CD14-positive monocyte (primary cell): ENCODE results near the gene FANCL. TPM values are rescaled to one million over a fixed set of nuclear protein-coding genes. Genes with fewer than 3 reads are reported as not detected.
A peak's percentile ranks its signal among the peaks of the same experiment; 100 is the strongest.

Experiments used
- DNase-seq, 3 donors: peaks; one replicate each; pipeline ENCODE4 v3.0.0-alpha.2; 2011 to 2022
- H2AFZ ChIP-seq: 2 replicates; pipeline ENCODE4 v1.6.0; 2012; ENCODE audit warnings: mild to moderate bottlenecking, low read depth, low read length, inconsistent platforms; ENCODE audit not compliant: insufficient read depth, poor library complexity, severe bottlenecking
- H3K27ac ChIP-seq, 2 donors: 1 replicate in 1 of 2; 2 replicates in 1 of 2; pipeline ENCODE4 v1.5.1; 2012 to 2013; ENCODE audit warnings: low read length in 2 of 2, control low read depth in 1 of 2, inconsistent platforms in 1 of 2, low read depth in 1 of 2, mild to moderate bottlenecking in 1 of 2
- H3K27me3 ChIP-seq, 2 donors: one replicate each; pipeline versions ENCODE4 v1.6.0 to v1.6.1; 2011 to 2013; ENCODE audit warnings: low read length in 2 of 2; ENCODE audit not compliant: control insufficient read depth in 2 of 2, insufficient read depth in 2 of 2
- H3K36me3 ChIP-seq, 2 donors: replicated peaks in 1 of 2; 1 replicate in 1 of 2; 2 replicates in 1 of 2; pipeline versions ENCODE4 v1.5.1 to v1.6.1; 2012 to 2013; ENCODE audit warnings: low read length in 2 of 2, control low read depth in 1 of 2, inconsistent platforms in 1 of 2, mild to moderate bottlenecking in 1 of 2; ENCODE audit not compliant: insufficient read depth in 2 of 2, control insufficient read depth in 1 of 2
- H3K4me1 ChIP-seq, 2 donors: 1 replicate in 1 of 2; 2 replicates in 1 of 2; pipeline versions ENCODE4 v1.5.1 to v1.6.1; 2012 to 2013; ENCODE audit warnings: low read length in 2 of 2, control low read depth in 1 of 2, inconsistent platforms in 1 of 2, mild to moderate bottlenecking in 1 of 2, moderate library complexity in 1 of 2; ENCODE audit not compliant: insufficient read depth in 2 of 2, control insufficient read depth in 1 of 2
- H3K4me2 ChIP-seq: replicated peaks from 2 replicates; pipeline ENCODE3; 2012; ENCODE audit warnings: low read length, moderate library complexity, mild to moderate bottlenecking; ENCODE audit not compliant: poor library complexity, severe bottlenecking; ENCODE audit errors: extremely low read depth
- H3K4me3 ChIP-seq, 3 experiments: fragments of 200-600 bp in 1 of 3; sonication (generic) in 1 of 3; replicated peaks in 1 of 3; 1 replicate in 2 of 3; 2 replicates in 1 of 3; pipeline ENCODE4 v1.5.1; 2011 to 2013; ENCODE audit warnings: low read length in 3 of 3, mild to moderate bottlenecking in 3 of 3, control low read depth in 2 of 3, low read depth in 2 of 3, inconsistent platforms in 1 of 3, moderate library complexity in 1 of 3
- H3K79me2 ChIP-seq: 2 replicates; pipeline ENCODE4 v1.6.0; 2012; ENCODE audit warnings: mild to moderate bottlenecking, control low read depth, inconsistent platforms, low read length, moderate library complexity; ENCODE audit not compliant: insufficient read depth
- H3K9ac ChIP-seq: 2 replicates; pipeline ENCODE4 v1.6.0; 2017; ENCODE audit warnings: low read length, mild to moderate bottlenecking; ENCODE audit not compliant: insufficient read depth, poor library complexity, severe bottlenecking
- H3K9me3 ChIP-seq, 2 donors: replicated peaks in 1 of 2; 1 replicate in 1 of 2; 2 replicates in 1 of 2; pipeline versions ENCODE4 v1.5.1 to v1.6.1; 2012 to 2013; ENCODE audit warnings: low read length in 2 of 2, control low read depth in 1 of 2; ENCODE audit not compliant: control insufficient read depth in 1 of 2, insufficient read depth in 1 of 2
- H4K20me1 ChIP-seq: 2 replicates; pipeline ENCODE4 v1.6.0; 2012; ENCODE audit warnings: mild to moderate bottlenecking, low read length, control low read depth, moderate library complexity; ENCODE audit not compliant: insufficient read depth
- H3K27ac Mint-ChIP-seq, 7 donors: one replicate each; pipeline ENCODE4 v1.8.0; 2020; ENCODE audit warnings: mild to moderate bottlenecking in 7 of 7, mixed read lengths in 7 of 7, moderate library complexity in 6 of 7, inconsistent platforms in 2 of 7
- H3K27me3 Mint-ChIP-seq, 3 donors: one replicate each; pipeline ENCODE4 v1.8.0; 2021 to 2022; ENCODE audit warnings: low read depth in 3 of 3, mild to moderate bottlenecking in 3 of 3, mixed read lengths in 3 of 3, moderate library complexity in 3 of 3, inconsistent platforms in 1 of 3
- H3K36me3 Mint-ChIP-seq, 2 donors: one replicate each; pipeline ENCODE4 v1.8.0; 2020; ENCODE audit warnings: mixed read lengths in 2 of 2, inconsistent platforms in 1 of 2, mild to moderate bottlenecking in 1 of 2
- H3K4me1 Mint-ChIP-seq: one replicate; pipeline ENCODE4 v1.8.0; 2020; ENCODE audit warnings: mild to moderate bottlenecking, mixed read lengths
- H3K4me3 Mint-ChIP-seq, 2 donors: one replicate each; pipeline ENCODE4 v1.8.0; 2020; ENCODE audit warnings: mild to moderate bottlenecking in 2 of 2, mixed read lengths in 2 of 2, moderate library complexity in 1 of 2
- H3K9me3 Mint-ChIP-seq, 7 donors: one replicate each; pipeline ENCODE4 v1.8.0; 2020 to 2022; ENCODE audit warnings: mixed read lengths in 7 of 7, mild to moderate bottlenecking in 6 of 7, moderate library complexity in 6 of 7, inconsistent platforms in 2 of 7
- WGBS: methylation state at CpG from one replicate; pipeline ENCODE4 v1.1.5; 2013; ENCODE audit warnings: missing lambda C conversion rate; ENCODE audit not compliant: insufficient coverage; 5-methylcytosine and 5-hydroxymethylcytosine counted together
- intact Hi-C, 2 donors: fragments of 100-400 bp; cut with micrococcal nuclease; formaldehyde crosslinking; loops; one replicate each; pipeline versions ENCODE4 v1.15.0 to v1.15.1; 2023
- polyA plus RNA-seq, 3 donors: library from polyadenylated mRNA; depleted of rRNA in 1 of 3; unstranded in 2 of 3; stranded (reverse) in 1 of 3; fragments of 300-500 nt in 2 of 3; fragments of >200 nt in 1 of 3; fragmentation: Illumina TruSeq in 2 of 3; gene quantifications; 1 replicate in 2 of 3; 2 replicates in 1 of 3; pipeline ENCODE4 v1.2.3, GENCODE V29; 2012 to 2021
- TF ChIP-seq, protein P1 (sequence below): fragments of 200-600 bp; IDR thresholded peaks from one replicate; pipeline ENCODE4 v1.8.0; 2022; ENCODE audit warnings: antibody characterized with exemption, mild to moderate bottlenecking

The FANCL gene
- polyA plus RNA-seq, 3 donors: 2.2 to 2.6 (median 2.5) TPM

DNA sequence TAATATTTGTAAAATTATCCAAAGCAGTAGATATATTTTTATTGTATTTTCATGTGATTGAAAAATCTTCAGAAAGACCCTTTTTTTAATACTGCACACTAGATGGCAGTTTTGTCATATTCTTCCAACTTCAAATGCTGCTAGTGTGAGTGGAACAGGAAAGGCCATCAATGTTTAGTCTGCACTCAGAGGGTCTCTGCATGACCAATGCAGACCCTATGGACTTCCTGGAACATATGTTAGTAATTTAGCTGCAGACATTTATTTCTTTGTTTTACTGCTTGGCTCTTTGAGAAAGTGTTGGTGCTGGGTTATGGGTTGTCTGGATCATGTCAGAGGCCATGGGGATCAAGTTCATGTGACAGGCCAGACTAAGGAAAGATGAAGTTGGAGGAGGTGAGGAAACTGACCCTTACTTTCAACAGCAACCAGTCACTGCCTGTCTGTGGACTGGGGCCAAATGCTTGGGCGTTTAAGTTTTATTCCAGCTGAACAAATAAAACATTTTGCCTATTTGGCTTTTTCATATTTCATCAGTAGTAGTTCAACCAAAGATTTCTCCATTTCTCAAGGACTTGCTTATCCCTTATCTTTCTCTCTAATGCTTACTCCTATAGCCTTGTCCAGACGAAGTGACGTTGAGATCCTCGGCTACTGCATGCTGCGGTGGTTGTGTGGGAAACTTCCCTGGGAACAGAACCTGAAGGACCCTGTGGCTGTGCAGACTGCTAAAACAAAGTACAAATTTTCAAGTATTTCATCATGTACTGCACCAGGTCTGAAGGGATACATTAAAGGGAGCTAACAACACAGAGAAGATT is 109.7 kb downstream of the FANCL start:
- H3K27me3 Mint-ChIP-seq: no peaks in the 10 kb centered on the region
- H4K20me1 ChIP-seq: no peaks in the 10 kb centered on the region
- no peak overlapping the region for H3K4me3 ChIP-seq
- no peak for DNase-seq
- WGBS: 100% methylated on average over 1 of the region's 5 CpGs
- H3K4me1 Mint-ChIP-seq: no peaks in the 10 kb centered on the region
- TF ChIP-seq, protein P1, sequence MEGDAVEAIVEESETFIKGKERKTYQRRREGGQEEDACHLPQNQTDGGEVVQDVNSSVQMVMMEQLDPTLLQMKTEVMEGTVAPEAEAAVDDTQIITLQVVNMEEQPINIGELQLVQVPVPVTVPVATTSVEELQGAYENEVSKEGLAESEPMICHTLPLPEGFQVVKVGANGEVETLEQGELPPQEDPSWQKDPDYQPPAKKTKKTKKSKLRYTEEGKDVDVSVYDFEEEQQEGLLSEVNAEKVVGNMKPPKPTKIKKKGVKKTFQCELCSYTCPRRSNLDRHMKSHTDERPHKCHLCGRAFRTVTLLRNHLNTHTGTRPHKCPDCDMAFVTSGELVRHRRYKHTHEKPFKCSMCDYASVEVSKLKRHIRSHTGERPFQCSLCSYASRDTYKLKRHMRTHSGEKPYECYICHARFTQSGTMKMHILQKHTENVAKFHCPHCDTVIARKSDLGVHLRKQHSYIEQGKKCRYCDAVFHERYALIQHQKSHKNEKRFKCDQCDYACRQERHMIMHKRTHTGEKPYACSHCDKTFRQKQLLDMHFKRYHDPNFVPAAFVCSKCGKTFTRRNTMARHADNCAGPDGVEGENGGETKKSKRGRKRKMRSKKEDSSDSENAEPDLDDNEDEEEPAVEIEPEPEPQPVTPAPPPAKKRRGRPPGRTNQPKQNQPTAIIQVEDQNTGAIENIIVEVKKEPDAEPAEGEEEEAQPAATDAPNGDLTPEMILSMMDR: no peak
- no peak overlapping the region for H3K9ac ChIP-seq
- H3K9me3 Mint-ChIP-seq: peaks cover 0 to 4% (median 0%) of the 10 kb centered on the region in 7 donors
- no peak overlapping the region for H2AFZ ChIP-seq
- intact Hi-C loops: no loop called here
- H3K4me2 ChIP-seq: no peak overlapping the region
- peak overlapping the region in 1 of 2 donors; percentile 63 for H3K27ac ChIP-seq
- H3K36me3 ChIP-seq: peaks cover 11 to 51% of the 10 kb centered on the region in 2 donors
- no peaks in the 10 kb centered on the region for H3K4me1 ChIP-seq
- no peaks in the 10 kb centered on the region for H3K27me3 ChIP-seq
- peak overlapping the region in 3 of 7 donors; percentile 7 to 61 (median 16) for H3K27ac Mint-ChIP-seq
- no peak overlapping the region for H3K4me3 Mint-ChIP-seq
- H3K36me3 Mint-ChIP-seq: peaks cover 28 to 32% of the 10 kb centered on the region in 2 donors
- no peaks in the 10 kb centered on the region for H3K9me3 ChIP-seq
- H3K79me2 ChIP-seq: no peaks in the 10 kb centered on the region

DNA sequence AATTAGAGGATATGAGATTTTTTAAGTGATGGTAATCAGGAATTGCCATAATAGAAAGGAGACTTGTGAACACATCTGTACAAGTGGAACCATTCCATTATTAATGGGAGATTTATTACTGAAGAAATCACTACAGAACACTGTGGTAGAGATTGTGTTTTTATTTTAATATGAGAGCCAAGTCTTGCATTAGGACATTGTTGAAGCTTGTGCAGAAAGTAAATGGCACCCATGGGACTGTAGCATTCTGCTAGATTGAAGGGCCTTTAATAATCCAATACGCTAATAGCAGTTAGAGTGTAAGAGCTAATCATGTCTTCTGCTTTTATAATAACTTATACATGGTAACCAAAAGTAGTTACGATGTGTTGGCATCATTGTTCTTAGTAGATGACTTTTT is 110.9 kb downstream of the FANCL start:
- H3K79me2 ChIP-seq: no peaks in the 10 kb centered on the region
- Mint-ChIP-seq H3K4me1 (no peaks in the 10 kb centered on the region), H3K27ac (no peak overlapping the region), H3K27me3 (no peaks in the 10 kb centered on the region), H3K36me3 (peaks cover 23 to 27% of the 10 kb centered on the region in 2 donors), H3K4me3 (no peak overlapping the region), H3K9me3 (peaks cover 0 to 4% (median 0%) of the 10 kb centered on the region in 7 donors)
- H3K4me3 ChIP-seq: no peak overlapping the region
- no peaks in the 10 kb centered on the region for H3K27me3 ChIP-seq
- TF ChIP-seq, protein P1: no peak
- DNase-seq: no peak
- no peak overlapping the region for H3K27ac ChIP-seq
- WGBS: no CpG with 5 or more reads among the region's 2 CpGs
- H3K9me3 ChIP-seq: no peaks in the 10 kb centered on the region
- no peak overlapping the region for H3K4me2 ChIP-seq
- H3K4me1 ChIP-seq: no peaks in the 10 kb centered on the region
- H3K36me3 ChIP-seq: peaks cover 13 to 42% of the 10 kb centered on the region in 2 donors
- H4K20me1 ChIP-seq: no peaks in the 10 kb centered on the region
- H3K9ac ChIP-seq: no peak overlapping the region
- no peak overlapping the region for H2AFZ ChIP-seq
- intact Hi-C loops: no loop called here
